IPS-11a (cell line): ENCODE measurements around the gene LCN2.

ENCODE experiments used
- H3K4me3 ChIP-seq: one replicate; pipeline ENCODE4 v1.5.1; 2013; ENCODE audit warnings: low read depth, low read length, control low read depth

LCN2 gene

DNA sequence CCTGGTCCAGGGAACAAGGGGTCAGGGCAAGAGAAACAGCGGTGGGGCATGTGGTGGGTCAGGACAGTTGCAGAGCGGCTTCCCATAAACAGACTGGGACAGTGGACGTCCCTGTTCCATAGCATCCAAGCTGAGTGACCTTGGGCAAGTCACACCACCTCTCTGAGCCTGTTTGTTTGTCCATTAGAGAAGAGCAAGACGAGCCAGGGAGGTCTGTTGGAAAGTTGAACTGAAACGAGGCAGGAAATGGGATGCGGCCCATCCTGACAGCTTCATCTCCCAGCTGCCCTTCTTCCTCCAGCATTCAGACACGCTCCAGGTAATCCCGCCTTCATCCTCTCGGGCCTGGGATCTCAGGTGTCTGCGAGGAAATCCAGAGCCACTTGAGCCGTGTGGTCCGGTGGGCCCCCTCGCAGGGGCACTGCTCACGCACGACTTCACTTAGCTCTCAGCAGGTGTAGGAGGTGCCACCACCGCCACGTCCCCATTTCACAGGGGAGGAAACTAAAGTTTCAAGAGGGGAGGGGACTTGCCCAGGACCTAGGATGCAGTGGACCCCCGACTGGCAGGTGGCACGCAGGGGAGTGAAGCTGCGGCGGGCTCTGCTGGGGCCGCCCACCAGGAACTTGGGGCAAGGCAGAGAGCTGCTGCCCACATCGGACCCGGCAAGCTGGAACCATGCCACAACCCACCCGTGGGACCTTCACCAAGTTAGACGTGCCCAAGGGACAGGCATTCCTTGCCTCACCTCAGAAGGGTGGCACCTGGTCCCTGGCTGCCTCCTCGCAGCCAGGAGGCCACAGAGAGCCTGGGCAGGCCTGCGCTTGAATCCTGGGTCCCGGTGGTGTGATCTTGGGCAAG is 34.7 kb upstream of the LCN2 start:
- H3K4me3 ChIP-seq = no peak overlapping the region

DNA sequence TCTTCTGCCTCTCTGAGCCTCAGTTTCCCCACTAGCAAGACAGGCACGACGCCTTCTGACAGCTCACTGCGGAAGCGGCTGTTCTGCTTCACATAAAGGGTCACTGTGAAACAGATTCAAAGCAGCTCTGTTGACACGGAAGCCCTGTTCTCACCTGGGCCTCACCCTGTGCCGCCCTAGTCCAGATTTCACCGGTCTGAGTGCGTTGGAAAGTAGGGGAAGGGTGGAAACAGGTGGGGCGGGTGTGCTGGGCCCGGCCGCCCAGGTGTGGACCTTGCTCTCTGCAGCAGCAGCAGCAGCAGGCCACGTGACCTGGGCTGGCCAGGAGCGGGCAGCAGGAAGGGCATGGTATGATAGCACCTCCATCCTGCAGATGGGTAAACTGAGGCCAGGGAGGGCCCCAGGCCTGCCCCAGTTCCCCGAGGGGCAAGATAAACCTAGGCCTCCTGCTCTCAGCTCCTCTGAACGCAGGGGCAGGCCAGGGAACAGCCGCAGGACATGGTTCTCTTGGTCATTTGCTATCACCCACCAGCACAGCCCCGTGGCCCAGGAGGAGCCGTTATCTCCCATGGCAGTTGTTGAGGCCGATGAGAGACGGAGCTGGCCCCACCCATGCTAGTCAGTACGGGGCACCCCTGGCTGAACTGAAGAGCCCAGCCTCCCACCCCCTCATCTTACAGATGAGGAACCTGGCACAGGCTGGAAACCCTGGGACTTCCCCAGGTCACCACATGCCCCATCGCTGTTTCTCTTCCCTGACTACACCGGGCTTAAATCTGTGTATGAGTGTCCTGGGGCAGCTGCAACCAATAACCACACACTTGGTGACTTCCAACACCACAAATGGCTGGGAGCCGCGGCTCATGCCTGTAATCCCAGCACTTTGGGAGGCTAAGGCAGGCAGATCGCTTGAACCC is 33.8 kb upstream of the LCN2 start:
- no peak overlapping the region for H3K4me3 ChIP-seq

DNA sequence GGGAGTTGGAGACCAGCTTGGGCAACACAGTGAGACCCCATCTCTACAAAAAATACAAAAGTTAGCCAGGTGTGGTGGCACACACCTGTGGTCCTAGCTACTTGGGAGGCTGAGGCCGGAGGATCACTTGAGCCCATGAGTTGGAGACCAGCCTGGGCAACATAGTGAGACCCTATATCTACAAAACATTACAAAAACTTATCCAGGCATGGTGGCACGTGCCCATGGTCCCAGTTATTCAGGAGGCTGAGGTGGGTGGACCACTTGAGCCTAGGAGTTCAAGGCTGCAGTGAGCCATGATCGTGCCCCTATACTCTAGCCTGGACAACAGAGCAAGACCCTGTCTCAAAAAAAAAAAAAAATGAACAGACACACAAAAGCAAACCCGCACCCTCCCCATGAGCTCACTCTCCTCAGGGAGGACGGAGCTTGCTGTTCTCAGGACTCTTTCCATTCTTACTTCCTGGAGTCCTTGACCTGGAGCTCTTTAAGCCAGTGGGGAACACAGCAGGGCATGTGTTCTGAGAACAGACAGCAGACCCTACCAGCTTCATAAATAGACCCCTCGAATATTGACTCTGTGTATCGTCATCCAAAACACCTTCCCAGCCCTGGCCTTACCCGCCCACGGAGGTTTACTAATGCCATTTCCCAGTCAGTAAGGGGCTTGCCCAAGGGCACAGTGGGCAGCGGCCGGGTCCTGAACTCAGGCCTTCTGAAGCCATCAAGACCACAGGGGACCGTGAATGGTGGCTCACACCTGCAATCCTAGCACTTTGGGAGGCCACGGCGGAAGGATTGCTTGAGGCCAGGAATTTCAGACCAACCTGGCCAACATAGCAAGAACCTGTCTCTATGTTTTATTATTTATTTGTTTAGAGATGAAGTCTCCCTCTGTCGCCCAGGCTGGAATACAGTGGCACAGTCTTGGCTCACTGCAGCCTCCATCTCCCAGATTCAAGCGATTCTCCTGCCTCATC is 32.9 kb upstream of the LCN2 start:
- H3K4me3 ChIP-seq = no peak overlapping the region

DNA sequence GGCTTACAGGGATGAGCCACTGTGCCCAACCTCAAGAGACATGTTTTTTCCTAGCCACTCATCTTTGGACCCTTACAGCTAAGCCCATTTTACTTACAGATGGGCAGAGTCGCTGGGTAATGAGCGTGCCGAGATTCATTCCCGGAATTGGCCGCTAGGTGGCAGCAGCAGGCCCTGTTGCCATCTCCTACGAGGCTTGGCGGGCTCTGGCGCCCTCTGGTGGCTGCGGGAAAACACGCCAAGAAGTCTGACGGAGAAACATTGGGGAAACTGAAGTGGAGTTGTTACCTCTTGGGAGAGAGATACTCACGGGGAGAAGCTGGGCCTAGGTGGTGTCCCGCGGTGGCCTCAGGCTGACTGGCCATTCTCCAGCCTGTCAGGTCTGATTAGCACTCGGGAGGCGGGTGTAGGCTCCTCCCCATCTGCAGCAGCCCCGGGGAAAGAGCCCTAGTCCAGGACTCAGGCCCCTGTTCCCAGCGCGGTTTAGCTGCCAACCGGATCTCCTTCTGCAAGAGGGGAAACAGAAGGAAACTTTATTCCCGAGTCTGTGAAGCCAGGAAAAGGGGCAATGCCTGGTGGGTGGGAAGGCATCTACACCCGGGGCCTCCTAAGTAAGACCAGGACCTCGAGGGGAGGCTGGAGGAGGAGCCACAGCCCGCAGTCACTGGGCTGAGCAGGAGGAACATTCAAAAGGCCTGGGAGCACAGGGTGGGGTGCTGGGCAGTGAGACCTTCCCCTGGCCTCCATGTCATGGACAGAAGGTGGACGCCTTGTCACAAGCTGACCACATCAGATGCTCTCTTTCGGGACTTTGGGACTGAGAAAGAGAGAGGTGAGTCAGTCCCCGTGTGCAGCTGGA is 31.4 kb upstream of the LCN2 start:
- no peak overlapping the region for H3K4me3 ChIP-seq

DNA sequence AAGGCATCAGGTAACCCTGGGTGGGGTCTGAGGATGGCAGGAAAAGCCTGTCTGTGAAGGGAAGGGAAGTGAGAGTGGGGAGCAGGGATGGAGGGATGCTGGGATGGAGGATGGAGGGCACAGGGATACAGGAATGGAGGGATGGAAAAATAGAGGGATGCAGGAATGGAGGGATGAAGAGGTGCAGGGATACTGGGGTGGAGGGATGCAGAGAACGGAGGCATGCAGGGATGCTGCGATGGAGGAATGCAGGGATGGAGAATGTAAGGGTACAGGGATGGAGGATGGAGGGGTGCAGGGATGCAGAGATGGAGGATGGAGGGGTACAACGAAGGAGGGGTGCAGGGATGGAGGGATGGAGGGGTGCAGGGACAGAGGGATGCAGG is 30.8 kb upstream of the LCN2 start:
- H3K4me3 ChIP-seq = no peak overlapping the region

DNA sequence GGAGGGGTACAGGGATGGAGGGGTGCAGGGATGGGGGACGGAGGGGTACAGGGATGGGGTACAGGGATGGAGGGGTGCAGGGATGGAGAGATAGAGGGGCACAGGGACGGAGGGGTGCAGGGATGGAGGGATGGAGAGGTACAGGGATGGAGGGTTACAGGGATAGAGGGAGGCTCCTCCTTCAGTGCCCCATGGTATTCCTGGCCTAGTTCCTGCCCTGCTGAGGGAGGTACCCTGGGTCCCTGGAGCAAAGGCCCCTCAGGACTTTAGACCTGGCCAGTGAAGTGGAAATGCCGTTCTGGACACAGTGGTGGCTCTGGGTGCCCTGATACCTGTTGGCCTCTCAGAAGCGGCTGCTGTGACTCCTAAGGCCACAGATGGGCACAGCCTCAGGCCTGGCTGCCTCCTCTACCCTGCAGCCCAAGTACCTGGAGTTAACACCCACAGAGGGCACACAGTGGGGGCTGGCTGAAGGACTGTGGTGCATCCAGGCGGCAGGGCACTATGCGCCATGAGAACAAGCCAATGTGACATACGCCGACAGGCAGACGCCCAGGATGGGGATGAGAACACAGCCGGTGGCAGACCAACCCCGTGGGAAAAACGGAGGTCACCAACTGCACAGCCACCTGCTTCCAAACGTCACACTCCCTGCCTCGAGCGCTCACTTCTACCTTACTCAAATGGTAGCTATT is 30.1 kb upstream of the LCN2 start:
- no peak overlapping the region for H3K4me3 ChIP-seq

DNA sequence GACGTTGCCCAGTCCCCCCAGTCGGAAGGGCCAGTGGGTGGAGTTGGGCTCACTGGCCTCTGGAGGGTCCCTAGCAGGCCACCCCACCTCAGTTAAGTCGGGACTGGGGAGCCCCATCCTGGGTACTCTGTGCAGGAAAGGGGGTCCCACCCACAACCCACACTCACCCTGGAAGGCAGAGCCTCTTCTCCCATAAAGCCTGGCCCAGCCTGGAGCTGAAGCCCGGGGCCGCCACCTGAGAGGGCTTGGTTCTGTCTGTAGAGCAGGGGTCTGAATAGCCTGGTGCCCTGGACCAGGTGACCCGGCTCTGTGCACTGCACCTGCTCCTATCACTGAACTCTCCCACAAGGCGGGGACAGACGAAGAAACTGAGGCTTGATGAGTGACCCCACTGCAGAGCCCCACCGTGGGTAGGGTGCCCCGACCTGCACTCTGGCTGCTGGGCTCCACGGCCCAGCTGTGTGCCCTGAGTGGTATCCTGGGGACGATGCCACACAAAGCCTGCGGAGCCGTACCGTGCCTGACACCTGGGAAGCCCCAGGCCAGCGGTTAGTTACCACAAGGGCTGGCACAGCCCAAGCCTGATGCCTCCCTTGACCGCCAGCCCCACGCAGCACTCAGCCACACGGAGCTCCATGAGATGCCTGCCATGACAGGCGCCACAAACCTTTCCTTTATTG is 29.1 kb upstream of the LCN2 start:
- H3K4me3 ChIP-seq = no peak overlapping the region

DNA sequence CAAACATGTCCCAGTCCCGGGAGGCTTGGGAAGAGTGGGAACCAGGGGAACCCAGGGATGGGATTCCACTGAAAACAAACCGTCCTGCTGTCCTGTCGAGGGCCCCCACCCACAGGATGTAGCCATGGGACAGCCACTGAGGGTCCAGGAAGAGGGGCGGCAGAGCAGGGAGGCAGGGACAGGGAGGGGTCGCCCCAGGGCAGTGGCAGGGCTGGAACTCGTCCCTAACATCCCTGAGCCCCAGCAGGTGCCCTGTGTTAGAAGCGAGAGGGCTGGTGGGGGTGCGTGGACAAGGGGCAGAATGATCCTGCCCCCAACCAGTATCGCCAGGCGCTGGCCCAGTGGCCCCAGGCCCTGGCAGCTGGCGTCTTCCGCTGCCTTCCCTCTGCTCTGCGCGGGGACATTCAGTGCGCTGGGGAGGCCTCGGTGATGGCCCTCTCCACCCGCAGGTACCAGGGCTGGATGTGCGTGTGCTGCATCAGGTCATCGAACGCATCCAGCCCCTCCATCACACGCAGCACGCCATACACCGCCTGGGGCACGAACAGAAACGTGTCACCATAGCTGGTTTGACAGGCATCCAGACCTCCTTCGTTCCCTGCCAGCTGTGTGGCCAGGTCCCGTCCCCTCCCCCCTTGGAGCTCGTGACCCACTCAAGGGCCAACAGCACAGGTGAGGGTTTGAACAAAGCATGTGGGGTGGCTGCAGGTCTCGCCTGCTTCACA is 28.4 kb upstream of the LCN2 start:
- H3K4me3 ChIP-seq = no peak overlapping the region

DNA sequence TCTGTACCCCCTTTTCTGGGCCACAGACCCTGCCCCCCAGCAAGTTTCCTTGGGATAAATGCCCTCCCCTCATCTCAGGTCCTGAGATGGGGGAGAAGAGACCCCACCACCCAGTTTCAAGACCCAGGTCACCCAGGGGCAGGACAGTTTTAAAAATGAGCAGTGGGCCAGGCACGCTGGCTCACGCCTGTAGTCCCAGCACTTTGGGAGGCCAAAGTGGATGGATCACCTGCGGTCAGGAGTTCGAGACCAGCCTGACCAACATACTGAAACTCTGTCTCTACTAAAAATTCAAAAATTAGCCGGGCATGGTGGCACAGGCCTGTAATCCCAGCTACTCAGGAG is 27.8 kb upstream of the LCN2 start:
- no peak overlapping the region for H3K4me3 ChIP-seq

DNA sequence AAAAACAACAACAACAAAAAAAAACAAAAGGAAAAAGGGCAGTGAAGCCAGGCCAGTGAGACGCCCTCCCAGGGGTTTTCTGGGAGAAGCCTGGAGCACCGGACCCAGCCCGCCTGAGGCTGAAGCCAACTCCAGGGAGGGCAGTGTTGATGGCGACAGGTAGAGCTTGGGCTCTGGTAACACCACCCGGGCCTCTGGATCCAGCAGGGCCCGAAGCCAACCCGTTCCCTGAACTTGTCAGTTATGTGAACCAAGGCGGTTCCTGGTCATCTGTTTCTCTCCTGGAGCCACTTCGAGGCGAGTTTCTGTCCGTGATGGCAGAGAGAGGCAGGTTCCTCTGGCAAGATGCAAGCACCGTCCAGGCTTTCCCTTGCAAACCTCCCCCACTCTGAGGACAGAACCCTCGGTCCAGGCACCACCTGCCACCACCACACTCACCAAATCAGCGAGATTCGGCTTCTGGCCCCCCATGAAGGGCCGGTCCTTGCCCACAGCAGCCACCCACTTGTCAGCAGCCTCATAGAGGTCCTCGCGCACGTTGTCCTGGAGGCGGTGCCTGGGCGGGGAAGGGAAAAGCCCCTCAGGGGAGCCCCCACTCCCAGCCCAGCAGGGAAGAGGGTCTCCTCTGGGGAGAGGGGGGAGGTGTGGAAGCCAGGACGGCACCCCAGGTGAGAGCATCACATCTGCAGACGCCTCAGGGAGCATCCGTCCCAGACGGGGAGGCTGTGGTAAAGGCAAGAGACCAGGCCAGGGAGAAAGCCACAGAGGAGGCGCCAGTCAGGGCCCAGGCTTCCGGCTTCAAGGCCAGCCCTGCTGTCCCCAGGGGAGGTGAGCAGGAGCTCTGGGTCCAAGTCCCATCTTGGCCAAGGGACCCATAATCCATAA is 27.1 kb upstream of the LCN2 start:
- no peak overlapping the region for H3K4me3 ChIP-seq

DNA sequence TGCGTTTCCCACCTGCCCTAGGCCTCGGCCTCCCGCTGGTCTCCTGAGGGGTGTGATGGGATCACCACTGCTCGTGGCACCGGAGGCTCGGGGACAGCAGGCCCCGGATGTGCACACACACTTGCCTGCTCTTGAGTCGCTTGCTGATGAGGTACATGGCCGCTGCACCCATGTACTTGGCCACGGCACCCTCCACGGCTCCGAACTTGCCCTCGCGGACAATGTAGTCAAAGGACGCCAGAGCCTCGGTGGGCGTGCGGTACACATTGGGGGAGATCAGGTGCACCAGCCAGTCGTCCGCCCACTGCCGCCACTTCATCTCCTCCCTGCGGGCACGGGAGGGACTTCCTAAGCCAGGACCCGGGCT is 26.5 kb upstream of the LCN2 start:
- H3K4me3 ChIP-seq = no peak overlapping the region

DNA sequence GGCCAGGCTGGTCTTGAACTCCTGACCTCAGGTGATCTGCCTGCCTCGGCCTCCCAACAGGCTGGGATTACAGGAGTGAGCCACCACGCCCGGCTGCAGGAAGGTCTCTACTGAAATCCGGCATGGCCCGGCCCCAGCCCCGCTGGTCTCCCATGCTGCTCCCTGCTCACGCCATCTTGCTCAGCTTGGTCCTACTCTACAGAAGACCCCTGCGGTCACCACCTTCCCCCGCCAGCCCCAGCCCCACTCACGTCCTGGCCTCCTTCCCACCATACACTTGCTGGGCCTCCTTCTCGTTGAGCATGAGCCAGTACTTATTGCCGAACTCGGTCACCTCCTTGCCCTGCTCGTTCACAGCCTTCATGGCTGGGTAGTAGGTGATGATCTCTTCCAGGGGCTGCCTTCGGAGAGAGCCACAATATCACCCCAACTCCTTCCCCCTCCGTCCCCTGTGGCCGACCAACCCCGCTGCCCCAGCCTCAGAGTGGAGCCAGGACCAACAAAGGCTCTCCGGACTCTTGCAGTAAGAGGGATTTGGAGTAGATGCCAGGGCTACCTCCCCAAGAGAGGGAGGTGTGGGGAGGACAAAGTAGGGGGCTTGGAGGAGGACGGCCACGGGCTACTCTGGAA is 25.7 kb upstream of the LCN2 start:
- H3K4me3 ChIP-seq = no peak overlapping the region

DNA sequence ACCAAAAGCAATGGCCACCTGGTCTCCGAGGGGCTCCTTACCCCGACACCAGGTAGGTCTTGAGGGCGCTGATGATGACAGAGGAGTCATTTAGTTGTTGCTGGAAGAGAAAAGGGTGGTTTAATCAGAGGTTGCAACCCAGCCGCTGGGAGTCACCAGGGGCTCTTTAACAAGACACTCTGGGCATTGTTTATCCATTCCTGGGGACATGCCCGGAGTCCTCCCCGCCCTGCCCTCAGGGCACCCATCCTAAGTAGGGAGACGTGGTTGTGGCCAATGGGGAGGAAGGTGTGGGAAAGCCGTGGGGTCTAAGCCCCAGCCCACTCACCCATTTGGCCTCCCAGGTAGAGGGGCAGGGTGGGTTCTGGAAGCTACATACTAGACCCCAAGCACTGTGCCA is 24.8 kb upstream of the LCN2 start:
- no peak overlapping the region for H3K4me3 ChIP-seq

DNA sequence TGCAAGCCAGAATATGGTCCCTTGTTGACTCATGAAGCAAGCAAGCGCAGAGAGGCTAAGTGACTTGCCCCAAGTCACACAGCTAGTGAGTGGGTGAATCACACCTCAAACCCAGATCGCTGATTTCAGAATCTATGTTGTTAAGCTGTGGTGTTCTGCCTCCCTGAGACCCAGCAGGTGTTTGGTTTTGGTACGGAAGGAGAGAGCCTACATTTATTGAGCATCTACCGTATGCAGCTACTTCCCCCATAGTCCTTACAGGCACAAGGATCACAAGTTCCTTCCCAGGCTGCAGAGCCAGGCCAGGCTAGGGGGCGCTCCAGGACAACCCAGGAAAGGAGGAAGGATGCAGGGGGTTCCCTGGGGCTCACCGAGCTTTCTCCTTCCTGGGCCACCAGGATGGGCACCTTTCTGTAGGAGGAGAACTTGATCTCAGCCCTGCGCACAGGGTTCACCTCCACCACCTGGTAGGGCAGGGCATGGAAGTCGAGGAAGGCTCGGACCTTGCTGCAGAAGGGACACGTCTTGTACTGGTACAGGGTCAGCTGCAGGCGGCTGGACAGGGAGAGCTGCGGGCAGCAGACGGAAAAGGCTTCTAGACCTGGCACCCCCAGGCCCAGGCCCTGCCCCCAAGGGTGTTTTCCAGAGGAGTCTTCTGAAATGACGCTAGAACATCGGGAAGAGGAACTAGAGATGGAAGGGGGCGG is 24.2 kb upstream of the LCN2 start:
- no peak overlapping the region for H3K4me3 ChIP-seq

DNA sequence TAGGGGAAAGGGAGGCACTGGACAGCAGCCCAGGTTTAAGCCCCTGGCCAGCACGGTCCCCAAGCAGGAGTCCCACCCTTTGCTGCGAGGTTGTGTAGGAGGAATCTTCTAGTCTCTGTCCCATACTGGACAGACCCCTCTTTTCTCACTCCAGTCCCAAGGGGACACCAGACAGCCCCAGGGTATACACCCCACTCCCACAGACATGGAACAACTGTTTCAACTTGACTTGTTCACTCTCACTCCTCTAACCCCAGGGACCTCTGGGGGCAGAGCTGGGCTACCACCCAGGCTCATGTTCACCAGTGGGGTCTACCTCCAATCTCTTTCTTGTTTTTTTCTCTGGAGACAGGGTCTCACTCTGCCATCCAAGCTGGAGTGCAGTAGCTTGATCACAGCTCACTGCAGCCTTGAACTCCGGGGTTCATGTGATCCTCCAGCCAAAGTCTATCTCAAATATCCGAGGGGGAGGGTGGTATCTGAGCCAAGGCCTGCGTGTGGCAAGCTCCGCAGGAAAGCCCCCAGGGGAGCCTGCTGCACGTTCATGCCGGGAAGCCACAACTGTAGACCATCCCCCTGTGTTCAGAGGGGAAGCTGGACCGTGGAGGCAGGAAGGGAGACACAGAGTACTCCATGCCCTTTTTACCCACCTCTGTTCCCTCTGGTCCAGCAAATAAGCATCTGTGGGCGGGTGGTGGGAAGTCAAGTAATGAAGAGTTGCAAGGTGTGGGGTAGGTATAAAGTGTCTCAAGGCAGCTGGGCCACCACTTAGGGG is 23.5 kb upstream of the LCN2 start:
- H3K4me3 ChIP-seq = no peak overlapping the region
